HK-2 (cell line): ENCODE measurements around the gene SCMH1.
A peak's percentile ranks its signal among the peaks of the same experiment; 100 is the strongest.

Source experiments
- DNase-seq: peaks from one replicate; pipeline ENCODE4 v3.0.0-alpha.2; 2018; ENCODE audit not compliant: unreplicated experiment

Gene SCMH1

GRCh38 chr1:41003640-41004220, 238.4 kb downstream of the SCMH1 start:
- peak; percentile 95 for DNase-seq

- DNase-seq, result no peak
Measured at GRCh38 chr1:41003127-41003639, 238.9 kb downstream of the SCMH1 start.

GRCh38 chr1:40998668-40999067, 243.4 kb downstream of the SCMH1 start:
- DNase-seq, result no peak

DNA sequence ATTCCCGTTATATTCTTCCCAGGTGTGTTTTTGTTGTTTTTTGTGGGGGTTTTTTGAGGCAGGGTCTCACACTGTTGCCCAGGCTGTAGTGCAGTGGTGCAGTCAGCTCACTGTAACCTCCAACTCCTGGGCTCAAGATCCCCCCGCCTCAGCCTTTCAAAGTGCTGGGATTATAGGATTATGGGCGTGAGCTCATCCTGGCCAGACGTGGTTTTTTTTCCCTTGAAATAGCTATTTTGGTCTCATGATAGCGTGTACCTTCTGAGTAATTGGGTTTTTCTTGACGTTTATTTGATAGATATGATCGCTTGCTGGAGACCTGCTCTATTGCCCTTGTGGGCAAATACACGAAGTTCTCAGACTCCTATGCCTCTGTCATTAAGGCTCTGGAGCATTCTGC, 245.0 kb downstream of the SCMH1 start:
- DNase-seq, result no peak

- no peak for DNase-seq
Measured at GRCh38 chr1:40989066-40989465, 253.0 kb downstream of the SCMH1 start.

- no peak for DNase-seq
Measured at GRCh38 chr1:40988280-40988679, 253.8 kb downstream of the SCMH1 start.

GRCh38 chr1:40987439-40988276, 254.4 kb downstream of the SCMH1 start:
- DNase-seq, result no peak

GRCh38 chr1:40986956-40987355, 255.2 kb downstream of the SCMH1 start:
- no peak for DNase-seq

DNA sequence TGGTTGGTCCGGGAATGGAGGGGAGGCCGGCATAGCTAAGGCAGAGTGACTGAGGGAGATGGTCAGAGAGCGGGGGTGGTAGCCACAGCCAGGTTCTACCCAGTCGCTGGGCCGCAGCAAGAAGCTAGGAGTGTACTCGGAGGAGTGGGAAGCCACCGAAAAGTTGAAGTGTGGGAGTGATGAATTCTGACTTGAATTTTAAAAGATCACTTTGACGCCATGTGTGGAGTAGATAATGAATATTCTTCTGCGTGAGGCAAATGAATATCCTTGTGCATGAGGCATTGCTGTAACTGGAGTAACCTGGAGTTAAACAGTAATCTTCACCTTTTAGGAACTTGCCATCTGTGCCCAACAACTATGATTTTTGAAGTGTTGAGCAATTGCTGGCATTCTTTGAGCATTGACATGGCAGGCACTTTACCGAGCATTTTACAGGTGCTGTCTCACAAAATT, 255.8 kb downstream of the SCMH1 start:
- DNase-seq, result no peak

DNA sequence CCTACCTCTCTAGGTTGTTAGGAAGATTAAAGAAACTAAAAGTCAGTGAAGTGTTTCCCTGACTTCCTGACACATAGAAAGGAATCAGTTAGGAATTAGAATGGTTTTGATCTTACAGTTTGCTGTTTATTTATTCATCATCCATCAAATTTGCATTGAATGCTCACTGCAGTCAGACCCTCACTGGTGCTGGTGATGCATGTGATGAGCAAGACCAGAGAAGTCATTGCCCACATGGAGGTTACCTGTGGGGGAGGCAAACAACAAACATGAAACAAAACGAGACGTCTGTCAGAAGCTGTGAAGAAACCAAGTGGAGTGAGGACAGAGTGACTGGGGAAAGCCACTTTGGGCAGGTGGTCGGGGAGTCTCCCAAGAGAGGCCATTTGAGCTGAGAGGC, 256.2 kb downstream of the SCMH1 start:
- no peak for DNase-seq

- no peak for DNase-seq
Measured at GRCh38 chr1:40985161-40985560, 256.9 kb downstream of the SCMH1 start.

DNA sequence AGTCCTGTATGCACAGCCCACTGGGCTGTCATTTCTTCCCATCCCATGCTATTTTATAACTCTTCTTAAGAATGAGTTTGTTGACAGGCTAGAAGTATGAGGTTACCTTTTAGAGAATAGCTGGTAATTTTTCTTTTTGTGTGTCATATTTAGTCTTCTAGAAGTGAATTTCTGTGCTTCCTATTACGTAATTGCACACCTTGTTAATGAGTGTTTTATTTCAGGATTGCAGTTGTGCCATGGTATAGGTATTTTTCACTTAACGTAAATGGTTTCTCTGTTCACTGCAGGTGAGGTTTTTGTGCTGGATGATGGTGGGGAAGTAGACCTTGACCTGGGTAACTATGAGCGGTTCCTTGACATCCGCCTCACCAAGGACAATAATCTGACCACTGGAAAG, 257.6 kb downstream of the SCMH1 start:
- no peak for DNase-seq

- DNase-seq, result no peak
Measured at GRCh38 chr1:40984066-40984465, 258.0 kb downstream of the SCMH1 start.

DNA sequence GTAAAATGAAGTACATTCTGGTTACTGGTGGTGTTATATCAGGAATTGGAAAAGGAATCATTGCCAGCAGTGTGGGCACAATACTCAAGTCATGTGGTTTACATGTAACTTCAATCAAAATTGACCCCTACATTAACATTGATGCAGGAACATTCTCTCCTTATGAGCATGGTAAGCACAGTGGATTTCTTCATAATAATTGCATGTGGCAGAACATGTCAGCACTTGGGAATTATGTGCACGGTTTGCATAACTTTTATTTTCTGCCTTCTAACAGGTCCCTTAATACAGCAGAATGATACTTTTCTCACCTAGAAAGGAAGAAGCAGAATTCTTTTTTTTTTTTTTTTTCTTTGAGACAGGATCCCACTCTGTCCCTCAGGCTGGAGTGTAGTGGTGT, 258.8 kb downstream of the SCMH1 start:
- DNase-seq, result no peak

GRCh38 chr1:40982721-40983120, 259.4 kb downstream of the SCMH1 start:
- no peak for DNase-seq

- no peak for DNase-seq
Measured at GRCh38 chr1:40981691-40982448, 260.2 kb downstream of the SCMH1 start.

- DNase-seq, result peak; percentile 68
Measured at GRCh38 chr1:40980453-40981121, 261.5 kb downstream of the SCMH1 start.

- no peak for DNase-seq
Measured at GRCh38 chr1:40980068-40980452, 262.0 kb downstream of the SCMH1 start.

DNA sequence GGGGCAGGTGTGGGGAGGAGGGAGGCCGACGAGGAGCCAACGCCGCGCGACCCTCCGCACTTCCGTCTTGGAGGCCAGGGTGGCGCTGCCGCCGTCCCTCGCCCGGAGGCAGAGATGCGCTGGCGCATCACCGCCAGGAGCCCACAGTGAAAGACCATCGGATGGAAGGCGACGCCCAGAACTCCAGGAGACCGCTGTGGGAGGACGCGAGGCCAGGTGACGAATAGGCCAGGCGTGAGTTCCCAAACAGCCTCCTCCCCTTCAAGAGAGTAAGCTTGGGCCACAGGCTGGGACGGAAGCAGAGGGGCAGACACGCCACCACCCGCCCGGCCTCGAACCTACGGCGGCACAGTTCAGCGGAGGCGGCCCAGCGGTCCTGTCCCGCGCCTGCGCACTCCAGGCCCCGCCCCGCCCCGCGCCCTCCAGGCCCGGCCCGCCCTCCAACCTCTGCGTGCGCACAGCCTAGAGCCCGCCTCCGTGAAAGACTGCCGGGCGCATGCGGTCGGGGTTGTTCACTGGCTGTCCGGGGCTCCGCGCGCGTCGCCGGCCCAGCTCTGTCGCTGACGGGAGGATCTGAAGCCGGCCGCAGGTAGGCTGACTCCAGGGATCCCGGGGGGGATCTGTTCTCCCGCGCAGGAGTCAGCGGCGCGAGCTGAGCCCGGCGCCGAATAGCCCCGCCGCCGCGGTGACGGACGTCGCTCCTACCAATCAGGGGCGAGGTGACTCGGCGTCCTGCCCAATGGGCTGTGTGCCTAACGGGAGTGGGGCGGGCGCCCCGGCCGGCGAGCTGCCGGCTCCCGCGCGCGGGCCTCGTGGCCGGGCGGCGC, 262.7 kb downstream of the SCMH1 start, which contains the start of gene CTPS1:
TSS of gene CTPS1 (plus strand) at position 456 of the 827 bp plus-strand sequence. CDS start 3,595 bp downstream, outside the sequence.
- peak; percentile 96 for DNase-seq

DNA sequence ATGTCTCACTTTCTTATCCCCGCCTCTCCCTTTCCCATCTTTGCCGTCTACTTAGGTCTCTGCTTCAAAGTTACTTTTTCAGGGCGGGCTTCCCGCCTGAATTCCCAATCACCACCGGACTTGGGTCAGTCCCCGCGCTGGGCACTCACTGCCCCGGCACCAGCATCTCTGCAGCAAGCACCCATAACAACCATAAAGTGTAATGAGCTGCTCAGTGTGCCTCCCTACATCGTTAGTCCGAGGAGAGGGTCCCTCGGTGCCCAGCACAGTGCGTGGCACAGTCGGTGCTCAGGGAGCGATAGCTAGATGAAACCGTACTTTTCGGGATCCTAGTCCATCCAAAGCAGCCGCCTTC, 263.2 kb downstream of the SCMH1 start:
- no peak for DNase-seq

DNA sequence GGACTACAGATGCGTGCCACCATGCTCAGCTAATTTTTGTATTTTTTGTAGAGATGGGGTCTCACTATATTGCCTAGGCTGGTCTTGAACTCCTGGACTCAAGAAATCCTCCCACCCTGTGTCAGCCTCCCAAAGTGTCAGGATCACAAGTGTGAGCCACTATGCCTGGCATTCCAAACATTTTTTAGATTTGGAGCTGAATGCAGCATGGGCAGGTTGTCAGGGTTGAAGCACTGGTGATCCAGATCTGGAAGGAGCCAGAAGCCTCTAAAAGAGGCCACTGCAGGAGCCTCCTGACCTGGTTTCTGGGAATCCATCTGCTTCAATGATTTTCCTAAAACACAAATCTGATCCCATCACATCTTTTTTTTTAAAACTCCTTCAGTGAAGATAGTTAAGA, 264.4 kb downstream of the SCMH1 start:
- no peak for DNase-seq
